TTC549 (cell line): Measurements from ENCODE around the gene HIBCH.
"Not testable (repeated sequence)": the region's sequence is repeated elsewhere in the genome, so short reads cannot be mapped to it uniquely, and the experiment has no call there.

Experiments used
- FAIRE-seq: peaks from 2 replicates; lab custom pipeline; 2012; peaks lifted over from hg19 to GRCh38; lab: Jason Lieb, UNC

The HIBCH gene

DNA sequence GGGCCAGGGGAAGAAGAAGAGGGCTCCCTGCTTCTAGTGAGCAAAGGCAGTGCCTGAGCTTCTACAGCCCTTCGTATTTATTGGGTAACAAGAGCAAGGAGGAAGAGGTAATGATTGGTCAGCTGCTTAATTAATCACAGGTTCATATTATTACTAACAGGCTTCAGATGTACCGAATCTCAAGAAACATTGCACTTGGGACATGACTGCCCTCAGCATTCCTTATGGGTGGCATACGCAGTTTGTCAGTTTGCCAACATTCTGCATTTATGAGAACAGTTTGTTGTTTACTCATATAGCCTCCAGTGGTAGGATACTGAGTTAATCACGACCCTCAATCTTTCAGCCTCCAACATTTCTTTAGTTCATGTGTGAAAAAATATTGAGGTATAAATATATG is 84.5 kb downstream of the HIBCH start:
- FAIRE-seq: no peak

DNA sequence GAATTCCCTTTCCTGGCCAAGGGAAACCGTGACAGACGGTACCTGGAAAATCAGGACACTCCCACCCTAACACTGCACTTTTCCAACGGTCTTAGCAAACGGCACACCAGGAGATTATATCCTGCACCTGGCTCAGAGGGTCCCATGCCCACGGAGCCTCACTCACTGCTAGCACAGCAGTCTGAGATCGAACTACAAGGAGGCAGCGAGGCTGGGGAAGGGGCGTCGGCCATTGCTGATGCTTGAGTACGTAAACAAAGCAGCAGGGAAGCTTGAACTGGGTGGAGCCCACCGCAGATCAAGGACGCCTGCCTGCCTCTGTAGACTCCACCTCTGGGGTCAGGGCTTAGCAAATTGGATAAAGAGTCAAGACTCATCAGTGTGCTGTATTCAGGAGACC is 95.6 kb downstream of the HIBCH start:
- not testable (repeated sequence) for FAIRE-seq

DNA sequence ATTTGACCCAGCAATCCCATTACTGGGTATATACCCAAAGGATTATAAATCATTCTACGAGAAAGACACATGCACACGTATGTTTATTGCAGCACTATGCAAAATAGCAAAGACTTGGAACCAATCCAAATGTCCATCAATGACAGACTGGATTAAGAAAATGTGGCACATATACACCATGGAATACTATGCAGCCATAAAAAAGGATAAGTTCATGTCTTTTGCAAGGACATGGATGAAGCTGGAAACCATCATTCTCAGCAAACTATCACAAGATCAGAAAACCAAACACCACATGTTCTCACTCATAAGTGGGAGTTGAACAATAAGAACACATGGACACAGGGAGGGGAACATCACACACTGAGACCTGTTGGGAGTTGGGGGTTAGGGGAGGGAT is 96.9 kb downstream of the HIBCH start:
- FAIRE-seq: not testable (repeated sequence)

DNA sequence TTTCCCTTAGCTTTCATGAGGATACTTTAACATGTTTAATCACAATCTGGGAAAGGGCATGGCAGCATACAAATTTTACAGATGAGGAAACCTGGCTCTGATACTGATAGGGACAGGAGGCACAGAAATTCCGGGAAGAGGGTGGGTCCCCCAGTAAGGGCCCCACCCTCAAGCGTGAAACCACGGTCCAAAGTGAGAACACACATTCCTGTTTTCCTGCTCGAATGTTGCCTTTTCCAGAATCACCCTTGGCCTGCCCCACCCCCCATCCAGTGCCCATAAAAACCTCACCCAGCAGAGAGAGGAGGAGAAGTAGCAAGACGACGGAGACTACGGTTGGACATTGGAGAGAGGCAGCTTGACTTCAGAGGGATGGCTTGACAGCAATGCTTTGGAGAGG is 98.2 kb downstream of the HIBCH start:
- no peak for FAIRE-seq

DNA sequence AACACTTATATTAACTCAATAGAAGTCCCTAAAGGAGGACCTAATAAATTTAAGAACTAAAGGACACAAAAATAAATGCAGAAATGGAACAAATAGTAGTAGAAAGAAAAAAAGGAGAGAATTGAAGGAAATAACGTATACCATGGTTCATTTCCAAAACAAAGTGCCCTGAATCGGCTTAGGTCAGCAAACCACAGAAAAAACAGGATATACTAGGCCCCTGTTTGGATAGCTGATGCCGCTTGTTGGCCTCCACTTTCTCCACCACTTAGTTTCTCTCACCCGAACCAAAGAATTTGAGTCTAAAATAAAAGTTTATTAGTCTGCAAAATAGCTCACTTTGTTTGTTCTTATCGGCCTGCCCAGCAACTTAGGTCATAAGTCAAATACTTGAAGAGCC is 100.4 kb downstream of the HIBCH start:
- no peak for FAIRE-seq

DNA sequence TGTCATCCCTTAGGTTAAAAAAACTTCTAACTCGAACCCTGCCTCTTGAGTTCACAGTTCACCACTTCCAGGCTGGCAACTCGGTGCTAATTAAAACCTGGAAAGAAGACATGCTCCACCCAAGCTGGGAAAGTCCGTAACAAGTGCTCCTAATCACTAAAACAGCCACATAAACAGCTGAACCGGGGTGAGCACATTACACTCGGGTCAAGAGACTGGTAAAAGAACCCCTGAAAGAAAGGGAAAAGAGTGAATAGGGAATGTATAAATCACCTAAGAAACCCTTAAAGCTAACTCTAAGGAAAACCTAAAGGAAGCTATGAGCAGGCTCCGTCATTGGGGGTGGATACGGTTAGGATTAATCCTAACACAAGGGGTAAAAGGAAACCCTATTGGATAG is 102.0 kb downstream of the HIBCH start:
- no peak for FAIRE-seq

DNA sequence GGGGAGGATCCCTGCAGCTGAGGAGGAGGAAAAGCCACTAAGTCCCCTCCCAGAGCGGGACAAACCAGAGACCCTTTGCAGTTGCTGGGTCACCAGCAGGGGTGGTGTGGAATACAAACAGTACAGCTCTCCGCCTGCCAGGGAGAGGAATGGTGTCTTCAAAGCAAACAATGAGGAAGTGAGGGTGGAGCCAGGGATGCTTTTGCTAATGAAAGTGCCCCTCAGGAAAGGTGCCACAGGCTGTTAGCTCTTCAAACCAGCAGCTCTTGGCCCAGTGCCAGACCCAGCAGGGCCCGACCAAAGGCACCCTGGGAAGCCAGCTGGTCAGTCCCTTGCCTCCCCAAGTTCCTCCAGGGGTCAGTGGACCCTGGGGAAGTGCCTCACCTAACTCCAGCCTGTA is 102.8 kb downstream of the HIBCH start:
- FAIRE-seq: no peak

DNA sequence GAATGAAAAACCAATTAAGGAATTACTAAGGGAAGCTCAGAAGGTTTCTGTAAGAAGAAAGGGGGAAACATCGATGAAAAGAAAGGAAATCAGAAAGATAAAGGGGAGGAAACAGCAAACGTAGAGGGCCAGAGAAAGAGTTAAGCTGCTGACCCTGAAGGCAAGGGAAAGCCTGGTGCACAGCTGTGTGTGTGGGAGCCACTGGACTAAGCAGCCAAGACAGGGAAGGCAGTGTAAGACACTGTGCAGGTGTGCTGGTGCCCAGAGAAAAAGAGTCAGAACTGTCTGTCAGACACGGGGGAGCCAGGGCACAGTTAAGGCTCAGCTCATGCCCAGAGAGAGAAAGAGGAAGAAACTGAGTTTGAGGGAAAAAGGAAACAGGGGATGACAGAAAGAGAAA is 104.0 kb downstream of the HIBCH start:
- FAIRE-seq: no peak

DNA sequence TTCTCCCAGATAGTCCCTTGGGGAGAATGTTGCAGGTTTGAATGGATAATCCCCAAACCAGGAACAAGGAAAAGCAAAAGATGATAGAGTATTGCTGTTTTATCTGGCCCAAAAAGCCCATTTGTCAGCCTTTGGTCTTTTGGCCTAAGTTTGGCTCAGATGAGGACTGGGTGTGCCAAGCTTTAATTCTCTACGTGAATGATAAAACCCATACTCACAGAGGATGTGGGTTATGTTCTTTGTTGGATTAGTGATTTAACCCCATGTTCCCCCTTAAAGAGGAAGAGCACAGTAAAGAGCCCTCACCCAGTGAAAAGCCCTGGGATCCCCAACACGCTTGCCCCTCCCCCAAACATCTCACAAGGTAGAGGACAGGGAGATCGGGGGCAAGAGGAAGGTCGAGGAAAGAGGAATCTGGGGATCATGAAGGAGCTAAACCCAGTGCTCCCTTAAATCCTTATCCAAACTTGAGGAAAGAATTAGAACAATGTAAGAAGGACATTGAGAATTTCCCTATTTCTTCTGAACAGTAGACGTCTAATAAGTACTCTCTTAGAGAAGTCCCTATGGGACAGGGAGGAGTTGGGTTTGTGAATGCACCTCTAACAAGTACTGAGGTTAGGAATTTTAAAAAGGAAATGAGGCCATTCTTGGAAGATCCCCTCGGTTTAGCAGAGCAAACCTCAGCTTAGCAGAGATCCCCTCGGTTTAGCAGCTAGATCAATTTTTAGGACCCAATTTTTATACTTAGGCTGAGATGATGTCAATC is 105.0 kb downstream of the HIBCH start:
- no peak for FAIRE-seq

DNA sequence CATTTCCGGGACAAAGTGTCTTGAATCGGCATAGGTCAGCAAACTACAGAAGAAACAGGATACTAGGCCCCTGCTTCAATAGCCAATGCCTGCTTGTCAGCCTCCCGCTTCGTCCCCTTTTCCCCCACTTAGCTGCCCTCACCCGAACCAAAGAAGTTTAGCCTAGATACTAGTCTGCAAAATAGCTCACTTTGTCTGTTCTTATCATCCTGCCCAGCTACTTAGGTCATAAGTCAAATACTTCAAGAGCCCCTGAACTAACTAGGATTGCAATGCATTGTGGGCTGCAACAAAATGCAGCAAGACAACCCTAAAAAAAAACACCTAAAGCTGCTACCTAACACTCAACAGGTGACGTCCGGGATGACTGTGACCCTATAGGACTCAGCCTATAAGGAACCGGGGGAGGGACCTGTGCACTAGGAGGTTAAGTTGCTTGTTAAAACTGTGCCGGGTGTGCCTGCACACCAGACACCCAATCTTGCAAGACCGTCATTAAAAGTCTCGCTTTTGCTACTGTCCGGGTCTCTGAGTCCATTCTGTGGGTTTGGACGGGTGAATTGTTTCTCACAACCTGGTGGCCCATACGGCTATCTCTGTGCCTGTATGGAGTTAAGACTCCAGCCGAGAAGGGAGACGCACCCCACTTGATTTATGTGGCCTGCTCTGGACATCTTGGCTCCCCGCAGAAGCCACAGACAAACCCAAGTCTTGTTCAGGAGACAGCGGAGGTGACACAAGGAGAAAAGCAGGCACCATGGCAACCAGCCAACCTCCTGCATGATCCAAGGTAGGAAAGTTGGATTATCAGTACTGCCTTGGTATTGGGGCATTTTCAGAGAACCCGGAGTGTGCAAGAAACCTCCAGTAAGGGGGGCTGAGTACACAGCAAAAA is 105.9 kb downstream of the HIBCH start:
- FAIRE-seq: no peak

DNA sequence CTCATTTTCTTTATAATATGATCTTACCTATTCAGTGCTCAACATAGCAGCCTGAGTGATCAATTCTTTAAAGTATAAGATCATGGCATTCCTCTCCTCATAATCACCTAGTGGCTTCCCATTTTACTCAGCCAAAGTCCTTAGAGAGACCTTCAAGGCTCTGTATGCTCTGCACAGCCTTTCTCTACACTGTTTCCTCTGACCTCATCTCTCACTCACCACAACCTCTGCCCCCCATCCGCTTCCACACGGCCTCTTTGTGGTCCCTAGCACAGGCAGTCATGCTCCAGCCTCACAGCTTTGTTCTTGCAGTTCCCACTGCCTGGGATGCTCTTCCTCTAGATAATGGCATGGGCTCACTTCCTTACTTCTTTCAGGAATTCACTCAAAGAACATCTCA is 109.2 kb downstream of the HIBCH start:
- no peak for FAIRE-seq

DNA sequence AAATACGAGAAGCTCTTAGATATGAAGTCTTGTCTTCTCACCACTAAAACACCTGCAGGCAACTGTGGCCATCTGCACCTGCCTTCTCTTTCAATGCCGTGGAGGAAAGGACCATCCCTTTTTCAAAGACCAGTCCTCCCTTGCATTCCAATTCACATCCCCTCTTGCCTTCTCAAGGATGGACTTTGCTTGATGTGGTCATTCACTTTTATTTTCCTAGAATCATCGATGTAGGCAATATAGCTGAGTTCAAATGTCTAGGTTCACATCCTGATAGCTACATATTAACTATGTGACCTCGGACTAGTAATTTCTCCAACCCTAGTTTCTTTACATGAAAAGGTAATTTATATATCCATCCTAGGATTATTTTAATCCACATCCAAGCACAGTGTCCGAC is 110.1 kb downstream of the HIBCH start:
- no peak for FAIRE-seq

DNA sequence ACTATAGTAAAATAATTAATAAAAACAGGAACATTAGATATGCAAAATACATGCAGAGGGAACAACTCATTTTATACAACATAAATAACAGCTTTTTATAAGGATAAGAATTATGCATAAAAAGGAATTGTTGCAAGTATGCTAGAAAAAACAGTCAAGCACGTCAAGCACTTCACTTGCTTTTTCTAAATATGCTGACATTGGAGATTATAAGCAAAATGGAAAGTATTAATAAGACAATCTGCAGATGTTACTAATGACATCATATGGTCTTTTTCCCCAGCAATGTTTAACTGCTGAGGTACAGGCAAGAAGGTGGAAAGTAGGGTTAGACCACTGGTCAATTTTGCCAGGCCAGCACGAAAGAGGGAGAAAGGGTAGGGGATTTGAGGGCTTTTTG is 111.7 kb downstream of the HIBCH start:
- FAIRE-seq: no peak

DNA sequence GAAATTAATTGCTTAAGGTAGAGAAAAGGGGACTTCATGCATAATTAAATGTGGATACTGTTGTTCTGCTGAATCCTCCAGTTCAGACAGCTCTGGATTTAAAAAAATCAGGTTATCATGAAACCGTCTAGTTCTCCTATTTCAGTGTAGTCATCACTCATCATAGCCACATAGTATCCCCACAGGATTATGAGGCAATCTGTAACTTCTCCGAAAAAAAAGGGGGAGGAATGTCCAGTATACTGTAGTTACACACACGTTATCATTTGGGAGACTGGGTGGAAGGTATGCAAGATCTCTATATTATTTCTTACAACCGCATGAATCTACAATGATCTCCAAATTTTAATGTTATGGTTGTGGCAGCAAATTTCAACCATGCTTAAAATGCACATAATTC is 114.0 kb downstream of the HIBCH start:
- FAIRE-seq: no peak

DNA sequence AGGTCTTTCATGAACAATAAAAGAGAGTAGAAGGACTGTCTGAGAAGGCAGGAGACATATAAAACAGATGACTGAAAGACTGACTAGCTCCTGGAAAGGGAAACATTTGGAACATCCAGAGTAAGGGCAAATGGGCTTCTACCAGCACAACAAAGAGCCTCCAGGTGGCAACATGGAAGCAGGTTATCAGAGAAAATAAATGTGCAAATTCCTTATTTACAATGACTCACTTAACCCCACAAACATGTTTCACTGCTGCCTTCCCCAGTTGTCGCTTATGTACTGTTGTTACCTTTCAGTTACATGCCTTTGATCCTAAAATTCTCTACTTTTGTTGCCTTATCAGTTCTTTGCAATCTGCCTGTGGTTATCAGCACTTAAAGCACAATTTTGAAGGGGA is 117.0 kb downstream of the HIBCH start:
- FAIRE-seq: no peak

DNA sequence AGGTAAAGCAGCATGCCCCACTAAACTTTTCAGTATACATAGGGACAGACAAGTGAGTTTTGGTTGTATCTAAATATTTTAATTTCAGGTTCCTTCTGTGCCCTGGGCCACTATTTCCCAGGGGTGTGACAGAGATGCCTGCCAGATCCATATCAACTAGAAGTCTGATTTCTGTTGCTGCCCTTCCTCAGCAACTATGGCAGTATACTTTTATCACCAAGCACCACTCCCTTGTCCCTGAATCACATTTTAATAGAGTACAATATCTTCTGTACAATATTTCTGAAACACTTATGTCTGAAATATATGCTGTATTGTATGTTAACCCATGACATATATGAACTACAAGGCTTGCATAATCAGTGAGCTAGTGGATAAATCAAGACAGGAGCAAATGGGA is 117.6 kb downstream of the HIBCH start:
- FAIRE-seq: no peak

DNA sequence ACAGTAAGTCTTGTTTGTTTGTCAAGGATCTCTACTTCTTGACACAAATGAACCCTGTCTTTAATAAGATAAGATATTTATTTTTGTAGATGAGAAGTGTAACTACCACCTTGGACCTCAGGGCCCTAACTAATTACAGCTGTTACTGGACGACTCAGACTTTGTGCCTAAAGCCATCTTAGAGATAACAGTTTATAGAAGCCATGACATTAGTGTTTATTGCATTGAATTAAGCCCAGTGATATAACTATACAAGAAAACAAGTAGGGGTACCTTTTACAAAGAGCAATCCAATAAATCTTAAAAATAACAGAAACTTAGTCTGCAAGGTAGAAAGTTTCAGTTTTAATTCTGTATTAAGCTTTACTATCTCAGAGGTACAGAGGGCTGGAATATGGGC is 119.0 kb downstream of the HIBCH start:
- FAIRE-seq: no peak

DNA sequence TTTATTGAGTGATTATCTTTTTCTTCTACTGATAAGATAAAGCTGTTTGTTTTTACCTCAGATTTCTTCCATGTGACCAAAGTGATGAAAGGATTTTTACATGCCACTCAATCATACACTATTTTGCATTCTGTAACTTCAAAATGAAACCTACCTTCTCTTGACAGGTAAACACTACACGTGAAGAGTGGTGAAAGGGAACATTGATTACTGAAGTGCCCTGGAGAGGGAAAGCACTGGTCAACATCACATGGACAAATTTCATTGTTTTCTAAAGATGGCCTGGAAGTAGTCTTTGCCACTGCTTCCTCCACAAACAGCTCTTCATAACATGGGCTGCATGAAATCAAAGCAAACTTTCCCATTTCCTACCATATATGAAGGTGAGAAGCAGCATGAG is 120.1 kb downstream of the HIBCH start:
- FAIRE-seq: no peak

DNA sequence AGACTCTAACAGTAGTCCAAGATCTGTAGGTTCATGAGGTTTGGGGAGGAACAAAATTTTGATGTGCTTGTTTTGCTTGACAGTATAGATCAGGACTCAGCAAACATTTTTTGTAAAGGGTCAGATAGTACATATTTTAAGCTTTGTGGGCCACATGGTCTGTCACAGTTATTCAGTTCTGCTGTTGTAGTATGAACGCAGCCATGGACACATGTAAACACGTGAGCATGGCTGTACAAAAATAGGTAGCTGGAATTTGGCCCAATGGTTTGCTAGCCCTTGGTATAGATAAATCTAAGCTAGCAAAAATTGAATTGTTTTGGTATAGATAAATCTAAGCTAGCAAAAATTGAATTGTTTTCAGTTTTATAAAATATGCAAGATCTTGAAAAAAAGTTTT is 120.5 kb downstream of the HIBCH start:
- no peak for FAIRE-seq

DNA sequence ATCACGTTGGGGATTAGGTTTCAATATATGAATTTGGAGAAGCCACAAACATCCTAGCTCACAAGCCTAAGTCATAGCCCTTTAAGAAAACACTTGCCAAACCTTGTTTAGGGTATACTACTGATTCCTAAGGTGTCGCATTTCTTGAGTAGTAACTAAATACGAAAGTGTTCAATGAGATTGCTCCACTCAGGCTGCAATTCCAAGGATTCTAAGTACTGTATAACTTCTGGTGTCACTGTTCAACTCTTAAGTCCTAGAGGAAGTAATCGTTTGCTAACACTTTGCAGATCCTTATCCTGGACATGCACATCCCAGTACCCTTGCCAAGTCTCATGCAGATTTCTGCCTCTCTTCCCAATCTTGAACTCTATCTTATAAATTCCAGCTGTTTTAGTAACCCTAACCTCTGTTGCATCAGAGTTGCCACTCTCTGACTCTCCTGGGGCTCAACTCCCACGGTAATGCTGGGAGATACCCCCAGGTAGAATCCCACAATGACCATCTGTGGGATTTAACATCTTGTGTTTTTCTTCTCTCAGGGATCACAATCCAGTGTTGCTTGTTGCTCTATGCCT is 122.4 kb downstream of the HIBCH start:
- FAIRE-seq: no peak

DNA sequence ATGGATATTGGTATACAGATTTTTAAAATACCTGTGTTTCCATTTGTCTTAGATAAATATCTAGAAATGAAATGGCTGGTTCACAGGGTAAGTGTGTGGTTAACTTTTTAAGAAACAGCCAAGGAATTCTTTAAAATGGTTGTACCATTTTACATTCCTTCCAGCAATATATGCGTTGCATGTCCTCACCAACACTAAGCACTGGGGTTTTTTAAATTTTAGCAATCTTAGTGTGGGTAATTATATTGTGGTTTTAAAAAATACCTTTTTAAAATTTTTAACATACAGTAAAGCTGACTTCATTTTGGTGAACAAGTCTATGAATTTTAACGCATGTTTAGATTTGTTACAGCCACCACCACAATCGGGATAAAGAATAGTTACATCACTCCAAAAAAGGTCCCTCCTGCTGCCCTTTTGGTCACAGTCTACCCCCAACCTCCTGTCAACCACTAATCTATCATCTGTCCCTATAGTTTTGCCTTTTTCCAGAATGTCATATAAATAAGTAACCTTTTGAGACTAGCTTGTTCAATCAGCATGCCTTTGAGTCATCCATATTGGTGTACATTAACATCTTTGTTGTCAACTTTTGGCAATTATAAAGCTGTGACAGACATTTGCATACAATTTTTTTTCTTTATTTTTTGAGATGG is 129.0 kb downstream of the HIBCH start:
- no peak for FAIRE-seq

DNA sequence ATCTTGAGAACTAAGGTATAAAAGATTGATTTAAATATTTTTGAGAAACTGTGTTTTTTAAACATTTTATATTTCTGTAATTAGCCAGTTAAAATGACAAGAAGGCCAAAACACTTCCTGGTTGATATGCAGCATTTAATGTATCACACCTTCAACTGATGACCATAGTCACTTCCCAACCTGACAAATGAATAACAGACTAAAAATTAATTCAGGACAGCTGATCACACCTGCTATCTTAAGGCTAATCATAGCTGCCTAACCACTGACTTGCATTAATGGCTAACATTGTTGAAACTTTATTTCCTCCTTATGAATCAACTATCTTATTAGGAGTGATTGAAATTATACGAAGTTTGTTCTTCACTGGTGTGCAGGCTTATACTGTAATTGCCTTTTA is 131.3 kb downstream of the HIBCH start:
- FAIRE-seq: no peak

DNA sequence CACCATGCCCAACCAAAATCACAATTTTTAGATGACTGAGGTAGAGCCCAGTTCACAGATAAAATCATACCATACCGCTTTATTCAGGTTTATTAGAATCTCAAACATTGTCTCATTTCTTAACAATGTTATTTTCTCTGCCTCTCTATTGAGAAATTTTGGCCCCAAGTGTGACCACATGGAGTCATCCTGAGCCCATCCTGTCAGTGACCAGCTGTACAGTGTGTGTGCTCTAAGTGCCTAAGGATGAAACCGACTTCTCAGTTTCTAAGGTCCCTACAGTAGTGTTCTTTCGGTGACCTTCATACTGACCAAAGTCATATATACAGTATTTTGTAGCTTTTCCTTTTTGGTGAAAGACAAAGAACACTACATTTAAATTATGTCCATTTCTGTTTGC is 133.4 kb downstream of the HIBCH start:
- FAIRE-seq: no peak
